HepG2 (cell line): ENCODE data around the gene ZNF282. TPM values are rescaled to one million over a fixed set of nuclear protein-coding genes. Genes with fewer than 3 reads are reported as not detected.

Source experiments
- ATAC-seq: fragments of 200-7000 bp; cut with Tn5 transposase; 3 replicates; pipeline ENCODE4 v1.9.1; 2020; ENCODE audit warnings: mild to moderate bottlenecking, moderate library complexity
- BruUV-seq: library from RNA; stranded (reverse); fragments of 400-500 nt; replicated peaks from 2 replicates; lab custom pipeline; 2021; lab: Mats Ljungman, UMichigan
- CTCF ChIA-PET: fragments of 300-600 bp; formaldehyde crosslinking; extraction: SDS; loops from one replicate; lab custom pipeline; 2021; ENCODE audit warnings: low total read pairs, inconsistent platforms, low intra/inter-chr PET ratio; lab: Yijun Ruan, JAX
- POLR2A ChIA-PET: fragments of 350-600 bp; sonication (Branson Sonifier 250); formaldehyde crosslinking; loops from one replicate; lab custom pipeline; 2020; ENCODE audit warnings: antibody characterized with exemption, inconsistent platforms; lab: Yijun Ruan, JAX
- DNase-seq: peaks from one replicate; pipeline ENCODE4 v3.0.0-alpha.2; 2015; ENCODE audit warnings: low spot score
- FAIRE-seq: peaks from 3 replicates; lab custom pipeline; 2011; peaks lifted over from hg19 to GRCh38; lab: Jason Lieb, UNC
- H2AFZ ChIP-seq: one replicate; pipeline ENCODE4 v1.6.1; 2011; ENCODE audit warnings: low read length, inconsistent platforms
- H3K27ac ChIP-seq: fragments of 300-600 bp; 3 replicates; pipeline ENCODE4 v1.8.0; 2011; ENCODE audit warnings: mixed run types, mild to moderate bottlenecking, mixed read lengths, low read length, inconsistent platforms; ENCODE audit not compliant: insufficient read depth; ENCODE audit errors: extremely low read length
- H3K27me3 ChIP-seq, 2 experiments: fragments of 200-600 bp in 1 of 2; 2 replicates in 1 of 2; 3 replicates in 1 of 2; pipeline versions ENCODE4 v1.6.0 to v1.8.0; 2011; ENCODE audit warnings: low read length in 2 of 2, mild to moderate bottlenecking in 2 of 2, moderate library complexity in 2 of 2, inconsistent platforms in 1 of 2; ENCODE audit not compliant: insufficient read depth in 2 of 2, control insufficient read depth in 1 of 2
- H3K36me3 ChIP-seq, 2 experiments: fragments of 200-600 bp in 1 of 2; replicated peaks in 1 of 2; 2 replicates in 1 of 2; 3 replicates in 1 of 2; pipeline versions ENCODE4 v1.5.1 to v1.8.0; 2011; ENCODE audit warnings: low read length in 2 of 2, inconsistent platforms in 1 of 2; ENCODE audit not compliant: insufficient read depth in 2 of 2, control insufficient read depth in 1 of 2
- H3K4me1 ChIP-seq: 2 replicates; pipeline ENCODE4 v1.5.1; 2012; ENCODE audit warnings: low read length, inconsistent platforms; ENCODE audit not compliant: insufficient read depth
- H3K4me2 ChIP-seq: 2 replicates; pipeline ENCODE4 v1.6.0; 2011; ENCODE audit warnings: low read depth, low read length, inconsistent platforms
- H3K4me3 ChIP-seq, 3 experiments: fragments of 200-600 bp in 1 of 3; sonication (generic), shearing (Covaris generic) in 1 of 3; replicated peaks in 1 of 3; 2 replicates each; pipeline ENCODE4 v1.5.1; 2011 to 2016; ENCODE audit warnings: low read length in 3 of 3, inconsistent platforms in 2 of 3, low read depth in 2 of 3, mild to moderate bottlenecking in 2 of 3, control low read depth in 1 of 3, mixed read lengths in 1 of 3; ENCODE audit not compliant: insufficient read depth in 1 of 3
- H3K79me2 ChIP-seq: one replicate; pipeline ENCODE4 v1.6.1; 2011; ENCODE audit warnings: low read length, inconsistent platforms; ENCODE audit not compliant: insufficient read depth
- H3K9ac ChIP-seq: 2 replicates; pipeline ENCODE4 v1.6.0; 2011; ENCODE audit warnings: mild to moderate bottlenecking, low read depth, low read length, inconsistent platforms; ENCODE audit not compliant: insufficient read depth
- H3K9me3 ChIP-seq: 2 replicates; pipeline ENCODE4 v1.5.1; 2012; ENCODE audit warnings: mild to moderate bottlenecking, low read length
- H4K20me1 ChIP-seq: 2 replicates; pipeline ENCODE4 v1.6.0; 2011; ENCODE audit warnings: inconsistent platforms, mild to moderate bottlenecking, low read length, moderate library complexity; ENCODE audit not compliant: insufficient read depth
- FOXA3 ChIP-seq: IDR thresholded peaks from 2 replicates; pipeline ENCODE4 v1.6.1; 2016; ENCODE audit warnings: missing genetic modification reagents, missing compliant biosample characterization
- GRHL1 ChIP-seq: sonication (generic); formaldehyde crosslinking; conservative IDR thresholded peaks from 2 replicates; pipeline ENCODE4 v1.8.0; 2022; ENCODE audit warnings: missing genetic modification reagents
- HDAC6 ChIP-seq: fragments of 200-600 bp; sonication (generic); IDR thresholded peaks from 2 replicates; pipeline ENCODE4 v1.7.0; 2017; ENCODE audit warnings: mild to moderate bottlenecking, antibody characterized with exemption, low read length, low read depth
- KDM3A ChIP-seq: IDR thresholded peaks from 2 replicates; pipeline ENCODE4 v1.6.1; 2018; ENCODE audit warnings: low read depth, missing compliant biosample characterization
- LBX2 ChIP-seq: sonication (generic); formaldehyde crosslinking; IDR thresholded peaks from 2 replicates; pipeline ENCODE4 v1.5.0; 2020; ENCODE audit warnings: missing genetic modification reagents, mild to moderate bottlenecking, borderline replicate concordance
- MAZ ChIP-seq, 2 experiments: sonication (generic) in 1 of 2; formaldehyde crosslinking in 1 of 2; IDR thresholded peaks; 2 replicates each; pipeline versions ENCODE4 v1.5.0 to v1.6.1; 2012 to 2020; ENCODE audit warnings: low read depth in 2 of 2, mild to moderate bottlenecking in 2 of 2, borderline replicate concordance in 1 of 2, improper control_type of control experiment in 1 of 2, low read length in 1 of 2, missing genetic modification reagents in 1 of 2, moderate library complexity in 1 of 2
- NONO ChIP-seq, 2 experiments: fragments of 450-650 bp in 1 of 2; sonication (generic) in 1 of 2; formaldehyde crosslinking in 1 of 2; IDR thresholded peaks in 1 of 2; conservative IDR thresholded peaks in 1 of 2; 2 replicates each; pipeline versions ENCODE4 v1.6.1 to v1.8.0; 2017 to 2022; ENCODE audit warnings: mild to moderate bottlenecking in 1 of 2, missing genetic modification reagents in 1 of 2, moderate library complexity in 1 of 2
- NR3C1 ChIP-seq: sonication (generic); formaldehyde crosslinking; IDR thresholded peaks from 2 replicates; pipeline ENCODE4 v1.4.0; 2020; ENCODE audit warnings: missing genetic modification reagents
- RAD51 ChIP-seq: fragments of 450-650 bp; IDR thresholded peaks from 2 replicates; pipeline ENCODE4 v1.6.1; 2016; ENCODE audit warnings: borderline replicate concordance
- REPIN1 ChIP-seq: sonication (generic); formaldehyde crosslinking; IDR thresholded peaks from 2 replicates; pipeline ENCODE4 v1.8.0; 2022; ENCODE audit warnings: missing genetic modification reagents, low read depth, mild to moderate bottlenecking, borderline replicate concordance
- SNRNP70 ChIP-seq: fragments of 200-400 bp; formaldehyde crosslinking; IDR thresholded peaks from 2 replicates; pipeline ENCODE4 v1.6.1; 2017; ENCODE audit warnings: mild to moderate bottlenecking, low read depth, low read length, moderate library complexity
- ZNF414 ChIP-seq: sonication (generic); formaldehyde crosslinking; IDR thresholded peaks from 2 replicates; pipeline ENCODE4 v1.5.0; 2020; ENCODE audit warnings: missing genetic modification reagents
- ZNF549 ChIP-seq: sonication (generic); formaldehyde crosslinking; IDR thresholded peaks from 2 replicates; pipeline ENCODE4 v1.5.0; 2020; ENCODE audit warnings: missing genetic modification reagents
- ZNF564 ChIP-seq: sonication (generic); formaldehyde crosslinking; IDR thresholded peaks from 2 replicates; pipeline ENCODE4 v1.8.1; 2023; ENCODE audit warnings: mild to moderate bottlenecking, missing genetic modification reagents
- ZNF7 ChIP-seq: IDR thresholded peaks from 2 replicates; pipeline ENCODE4 v1.6.1; 2016; ENCODE audit warnings: missing biosample characterization, missing genetic modification reagents
- ZNF83 ChIP-seq: sonication (generic); formaldehyde crosslinking; IDR thresholded peaks from 2 replicates; pipeline ENCODE4 v1.4.0; 2020; ENCODE audit warnings: missing genetic modification reagents, mild to moderate bottlenecking, borderline replicate concordance
- ZSCAN20 ChIP-seq: sonication (generic); formaldehyde crosslinking; IDR thresholded peaks from 2 replicates; pipeline ENCODE4 v1.4.0; 2020; ENCODE audit warnings: missing genetic modification reagents, mild to moderate bottlenecking, borderline replicate concordance
- WGBS: methylation state at CpG from one replicate; pipeline ENCODE4 v1.1.6; 2017; ENCODE audit warnings: low lambda C conversion rate; 5-methylcytosine and 5-hydroxymethylcytosine counted together
- in situ Hi-C: cut with HindIII; loops from 2 replicates; pipeline ENCODE4 v1.10.0; 2017; ENCODE audit warnings: low pct_unique_long_range_greater_than_20kb; ENCODE audit not compliant: extremely low pct_ligation_motif_present
- intact Hi-C: fragments of 100-400 bp; cut with micrococcal nuclease; formaldehyde crosslinking; loops from one replicate; pipeline ENCODE4 v1.10.0; 2022; ENCODE audit not compliant: unreplicated experiment
- polyA plus RNA-seq, 8 experiments: library from polyadenylated mRNA; depleted of rRNA in 3 of 8; stranded (reverse) in 7 of 8; unstranded in 1 of 8; fragments of >200 nt; fragmentation: Illumina TruSeq in 4 of 8; extraction: Trizol in 4 of 8; gene quantifications; 2 replicates each; pipeline versions ENCODE4 v1.2.1 to v1.2.3, GENCODE V29; 2011 to 2016; ENCODE audit warnings: low read depth in 4 of 8, missing spikeins in 1 of 8, mixed read lengths in 1 of 8; ENCODE audit not compliant: insufficient read depth in 1 of 8
- total RNA-seq, 5 experiments: library from RNA; depleted of rRNA; stranded (reverse); fragments of >200 nt; fragmentation: Illumina TruSeq; extraction: Trizol; gene quantifications; 2 replicates each; pipeline ENCODE4 v1.2.3, GENCODE V29; 2016; ENCODE audit warnings: low read depth in 1 of 5

Gene ZNF282
- total and polyA plus RNA-seq, 2 of the 13 experiments (the other 11 are each of a cell fraction or from before 2014, with no cell fraction given): 9.1 to 20.9 TPM

- TF ChIP-seq GRHL1 (CRISPR knock-in tag) (no peak), MAZ (IDR thresholded peaks at IDR 0.05; ENCODE audit: borderline replicate concordance, low read depth, low read length) (no peak), MAZ (CRISPR knock-in tag; IDR thresholded peaks at IDR 0.05; ENCODE audit: low read depth) (no peak), ZNF549 (CRISPR knock-in tag) (no peak)
These were observed 44.4 kb upstream of the ZNF282 start (continued) for GRCh38 chr7:149150981-149151380.

GRCh38 chr7:149153346-149153745, 42.0 kb upstream of the ZNF282 start:
- H3K9me3 ChIP-seq: no peaks in the 10 kb centered on the region
- CTCF ChIA-PET: no interaction called here
- H3K9ac ChIP-seq: no peak overlapping the region
- POLR2A ChIA-PET: no interaction called here
- FAIRE-seq: no peak
- H4K20me1 ChIP-seq: no peaks in the 10 kb centered on the region
- H3K27ac ChIP-seq: no peak overlapping the region
- no peak for TF ChIP-seq RAD51
- TF ChIP-seq ZNF7 (CRISPR knock-in tag): no peak
- no peak for TF ChIP-seq FOXA3 (CRISPR knock-in tag)
- TF ChIP-seq ZNF564 (CRISPR knock-in tag): no peak
- TF ChIP-seq ZNF83 (CRISPR knock-in tag): no peak
- TF ChIP-seq REPIN1 (CRISPR knock-in tag): no peak
- no peak for TF ChIP-seq SNRNP70
- TF ChIP-seq LBX2 (CRISPR knock-in tag): no peak
- no peak for TF ChIP-seq NR3C1 (CRISPR knock-in tag)
- no peak for TF ChIP-seq HDAC6
- TF ChIP-seq ZNF414 (CRISPR knock-in tag): no peak
- no peak for TF ChIP-seq ZSCAN20
- TF ChIP-seq KDM3A (CRISPR knock-in tag): no peak
- no peak for TF ChIP-seq NONO (IDR thresholded peaks at IDR 0.05)
- no peak for TF ChIP-seq NONO (CRISPR knock-in tag; conservative IDR thresholded peaks at IDR 0.05)
- H3K4me1 ChIP-seq: peaks cover 19% of the 10 kb centered on the region; the same call in 1 of the 2 replicates
- H2AFZ ChIP-seq: no peak overlapping the region
- no peaks in the 10 kb centered on the region; a peak in 1 of 5 replicates for H3K27me3 ChIP-seq
- intact Hi-C loops (no loop called here), in situ Hi-C loops (no loop called here)
- DNase-seq: no peak
- no peak for ATAC-seq
- no peak overlapping the region for H3K4me3 ChIP-seq
- 98% methylated on average over 2 of the region's 2 CpGs for WGBS
- peaks cover 6 to 20% of the 10 kb centered on the region in 2 experiments; a peak in 4 of 5 replicates for H3K36me3 ChIP-seq
- peaks cover 24% of the 10 kb centered on the region for H3K79me2 ChIP-seq
- BruUV-seq: no TSS peak
- H3K4me2 ChIP-seq: no peak overlapping the region
